SU-DHL-6 (cell line): ENCODE results near the gene NFKBIA.

Source experiments
- H2AFZ ChIP-seq: fragments of 200-600 bp; sonication (generic); 2 replicates; pipeline ENCODE4 v1.6.1; 2014; ENCODE audit warnings: low read depth, mild to moderate bottlenecking, moderate library complexity, mixed read lengths, antibody characterized with exemption, low read length; ENCODE audit not compliant: severe bottlenecking
- H3F3A ChIP-seq: fragments of 200-600 bp; shearing (Covaris generic); 2 replicates; pipeline ENCODE4 v1.6.0; 2016; ENCODE audit warnings: antibody characterized with exemption, mild to moderate bottlenecking; ENCODE audit not compliant: insufficient read depth
- H3K27ac ChIP-seq: fragments of 200-600 bp; sonication (generic); 2 replicates; pipeline ENCODE4 v1.5.1; 2016; ENCODE audit warnings: low read depth, mild to moderate bottlenecking, low read length, moderate library complexity, mixed read lengths
- H3K27me3 ChIP-seq: fragments of 200-600 bp; sonication (generic), shearing (Covaris generic); 2 replicates; pipeline ENCODE4 v1.6.0; 2014; ENCODE audit warnings: mild to moderate bottlenecking, low read length
- H3K36me3 ChIP-seq: fragments of 200-600 bp; sonication (generic); 2 replicates; pipeline ENCODE4 v1.6.1; 2014; ENCODE audit warnings: mild to moderate bottlenecking, low read length, mixed read lengths
- H3K4me2 ChIP-seq: fragments of 300-600, 200-600 bp; shearing (Covaris generic), sonication (generic); 2 replicates; pipeline ENCODE4 v1.6.0; 2014; ENCODE audit warnings: low read length, low read depth, mild to moderate bottlenecking; ENCODE audit not compliant: poor library complexity, severe bottlenecking
- H3K4me3 ChIP-seq: fragments of 200-600 bp; sonication (generic); 2 replicates; pipeline ENCODE4 v1.5.1; 2014; ENCODE audit warnings: antibody characterized with exemption, low read length, mild to moderate bottlenecking, mixed read lengths; ENCODE audit not compliant: insufficient read depth, poor library complexity, severe bottlenecking
- H3K79me2 ChIP-seq: fragments of 200-600 bp; sonication (generic); 2 replicates; pipeline ENCODE4 v1.6.1; 2014; ENCODE audit warnings: mild to moderate bottlenecking, low read length, moderate library complexity; ENCODE audit not compliant: insufficient read depth
- H3K9ac ChIP-seq: fragments of 200-600 bp; sonication (generic); 2 replicates; pipeline ENCODE4 v1.7.0; 2014; ENCODE audit warnings: mild to moderate bottlenecking, low read length
- H3K9me2 ChIP-seq: fragments of 200-600 bp; sonication (generic); replicated peaks from 2 replicates; pipeline ENCODE4 v1.6.1; 2014; ENCODE audit warnings: low read length; ENCODE audit not compliant: insufficient read depth
- H3K9me3 ChIP-seq: fragments of 200-600 bp; sonication (generic); 2 replicates; pipeline ENCODE4 v1.6.1; 2014; ENCODE audit warnings: low read length, mixed read lengths; ENCODE audit not compliant: insufficient read depth
- H4K20me1 ChIP-seq: fragments of 200-600 bp; sonication (generic); 2 replicates; pipeline ENCODE4 v1.6.1; 2014; ENCODE audit warnings: low read depth, mild to moderate bottlenecking, antibody characterized with exemption, low read length, moderate library complexity, mixed read lengths
- CTCF ChIP-seq: fragments of 200-600 bp; sonication (generic); IDR thresholded peaks from one replicate; pipeline ENCODE4 v1.5.1; 2017; ENCODE audit warnings: antibody characterized with exemption, mild to moderate bottlenecking, low read length, moderate library complexity; ENCODE audit not compliant: insufficient read depth, poor library complexity, severe bottlenecking
- EZH2phosphoT487 ChIP-seq: fragments of 200-600 bp; sonication (generic), shearing (Covaris generic); conservative IDR thresholded peaks from 2 replicates; pipeline ENCODE4 v1.6.1; 2018; ENCODE audit warnings: mild to moderate bottlenecking, antibody characterized with exemption, low read length, moderate library complexity, mixed read lengths

Gene NFKBIA

GRCh38 chr14:35394326-35395013 is 10.1 kb downstream of the NFKBIA start:
- H3K9me3 ChIP-seq: no peaks in the 10 kb centered on the region
- no peaks in the 10 kb centered on the region for H3K79me2 ChIP-seq
- no peaks in the 10 kb centered on the region for H3K9me2 ChIP-seq
- no peaks in the 10 kb centered on the region for H3K36me3 ChIP-seq
- no peak overlapping the region for H2AFZ ChIP-seq
- H3K27me3 ChIP-seq: no peaks in the 10 kb centered on the region
- no peaks in the 10 kb centered on the region for H4K20me1 ChIP-seq
- no peak overlapping the region for H3K4me3 ChIP-seq
- H3F3A ChIP-seq: peaks cover 4% of the 10 kb centered on the region; the same call in 1 of the 2 replicates
- no peak for TF ChIP-seq CTCF
- TF ChIP-seq EZH2phosphoT487: no peak
- no peak overlapping the region for H3K27ac ChIP-seq
- H3K4me2 ChIP-seq: no peak overlapping the region
- no peak overlapping the region for H3K9ac ChIP-seq

DNA sequence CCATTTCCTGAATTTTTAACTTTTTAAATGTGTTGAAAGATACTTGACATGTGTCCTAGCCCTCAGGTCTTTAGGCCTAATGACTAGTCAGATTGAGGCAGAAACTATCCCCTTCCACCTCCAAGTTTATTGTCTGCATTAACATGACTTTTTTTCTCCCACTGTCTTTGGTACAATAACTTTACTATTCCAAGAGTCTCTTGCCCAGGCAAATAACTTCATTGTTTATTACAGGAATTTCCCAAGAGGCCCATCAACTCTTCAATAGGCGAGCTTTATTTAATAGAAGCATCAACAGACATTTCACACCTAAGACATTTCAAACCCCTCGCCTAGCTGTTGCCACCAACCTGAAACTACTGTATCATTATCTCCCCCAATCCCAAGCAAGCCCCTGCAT is 10.7 kb downstream of the NFKBIA start:
- Histone ChIP-seq H3K9ac (no peak overlapping the region), H3K79me2 (no peaks in the 10 kb centered on the region), H2AFZ (no peak overlapping the region), H3K27ac (no peak overlapping the region), H3K36me3 (no peaks in the 10 kb centered on the region), H3K4me2 (no peak overlapping the region), H3F3A (peaks cover 4% of the 10 kb centered on the region; the same call in 1 of the 2 replicates), H3K9me3 (no peaks in the 10 kb centered on the region), H4K20me1 (no peaks in the 10 kb centered on the region), H3K4me3 (no peak overlapping the region), H3K9me2 (no peaks in the 10 kb centered on the region), H3K27me3 (no peaks in the 10 kb centered on the region)
- TF ChIP-seq EZH2phosphoT487 (no peak), CTCF (no peak)

GRCh38 chr14:35392103-35392502 is 12.4 kb downstream of the NFKBIA start:
- no peak overlapping the region for H3K9ac ChIP-seq
- no peak for TF ChIP-seq EZH2phosphoT487
- no peaks in the 10 kb centered on the region for H3K79me2 ChIP-seq
- no peaks in the 10 kb centered on the region for H3F3A ChIP-seq
- H3K4me3 ChIP-seq: no peak overlapping the region
- H3K27ac ChIP-seq: no peak overlapping the region
- H4K20me1 ChIP-seq: no peaks in the 10 kb centered on the region
- no peaks in the 10 kb centered on the region for H3K36me3 ChIP-seq
- no peaks in the 10 kb centered on the region for H3K9me2 ChIP-seq
- H3K27me3 ChIP-seq: no peaks in the 10 kb centered on the region
- H3K4me2 ChIP-seq: no peak overlapping the region
- no peaks in the 10 kb centered on the region for H3K9me3 ChIP-seq
- no peak overlapping the region for H2AFZ ChIP-seq

GRCh38 chr14:35391388-35391710 is 13.2 kb downstream of the NFKBIA start:
- H3K9ac ChIP-seq: no peak overlapping the region

More at GRCh38 chr14:35391388-35391710, 13.2 kb downstream of the NFKBIA start:
- Histone ChIP-seq H3K36me3 (no peaks in the 10 kb centered on the region), H3K9me2 (no peaks in the 10 kb centered on the region), H3K27me3 (no peaks in the 10 kb centered on the region), H3K9me3 (no peaks in the 10 kb centered on the region), H2AFZ (no peak overlapping the region), H4K20me1 (no peaks in the 10 kb centered on the region), H3K4me3 (no peak overlapping the region), H3K79me2 (no peaks in the 10 kb centered on the region), H3F3A (no peaks in the 10 kb centered on the region), H3K27ac (no peak overlapping the region), H3K4me2 (no peak overlapping the region)
- TF ChIP-seq CTCF (no peak), EZH2phosphoT487 (no peak)
